ENCODE measurements around the gene ESX1.
A peak's percentile ranks its signal among the peaks of the same experiment; 100 is the strongest.

ESX1 gene

DNA sequence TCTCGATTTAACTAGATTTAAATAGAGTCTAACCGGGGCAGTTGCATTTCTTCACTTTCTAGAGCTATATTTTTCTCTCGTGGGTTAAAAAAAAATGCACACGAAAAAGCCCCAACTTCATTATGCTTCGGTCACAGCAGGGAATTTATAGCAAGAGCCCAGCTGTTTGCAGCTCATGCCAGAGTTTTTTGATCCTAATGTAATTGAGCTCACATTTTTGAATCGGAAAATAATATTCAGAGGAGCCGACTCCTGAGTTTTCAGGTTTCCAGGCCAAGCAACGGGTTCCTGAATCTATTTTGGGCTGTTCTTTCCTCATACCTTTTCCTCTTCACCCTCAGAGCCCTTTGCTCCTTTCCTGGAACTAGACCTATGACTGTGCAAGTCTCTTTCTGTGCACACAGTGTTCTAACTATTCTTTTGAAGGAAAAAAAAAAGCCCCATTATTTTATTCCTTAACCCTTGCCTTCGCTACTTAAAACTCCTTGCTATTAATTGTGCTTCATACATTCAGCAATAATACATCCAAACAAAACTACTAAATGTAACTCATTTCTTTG lies 27.5 kb upstream of the ESX1 start:
- TF ChIP-seq, protein P1, sequence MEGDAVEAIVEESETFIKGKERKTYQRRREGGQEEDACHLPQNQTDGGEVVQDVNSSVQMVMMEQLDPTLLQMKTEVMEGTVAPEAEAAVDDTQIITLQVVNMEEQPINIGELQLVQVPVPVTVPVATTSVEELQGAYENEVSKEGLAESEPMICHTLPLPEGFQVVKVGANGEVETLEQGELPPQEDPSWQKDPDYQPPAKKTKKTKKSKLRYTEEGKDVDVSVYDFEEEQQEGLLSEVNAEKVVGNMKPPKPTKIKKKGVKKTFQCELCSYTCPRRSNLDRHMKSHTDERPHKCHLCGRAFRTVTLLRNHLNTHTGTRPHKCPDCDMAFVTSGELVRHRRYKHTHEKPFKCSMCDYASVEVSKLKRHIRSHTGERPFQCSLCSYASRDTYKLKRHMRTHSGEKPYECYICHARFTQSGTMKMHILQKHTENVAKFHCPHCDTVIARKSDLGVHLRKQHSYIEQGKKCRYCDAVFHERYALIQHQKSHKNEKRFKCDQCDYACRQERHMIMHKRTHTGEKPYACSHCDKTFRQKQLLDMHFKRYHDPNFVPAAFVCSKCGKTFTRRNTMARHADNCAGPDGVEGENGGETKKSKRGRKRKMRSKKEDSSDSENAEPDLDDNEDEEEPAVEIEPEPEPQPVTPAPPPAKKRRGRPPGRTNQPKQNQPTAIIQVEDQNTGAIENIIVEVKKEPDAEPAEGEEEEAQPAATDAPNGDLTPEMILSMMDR (conservative IDR thresholded peaks at IDR 0.05; ENCODE audit: low read depth) = no peak
- ChIA-PET CTCF (interaction anchor here (0.7 kb wide), 1 partner anchor 39 kb away, joined by 3 read pairs; no protein-coding TSS in a partner anchor), POLR2A (ENCODE audit: low non-redundant PET) (no interaction called here)
- DNase-seq (ENCODE audit: low spot score) = no peak
- H3K27ac ChIP-seq = no peak overlapping the region

DNA sequence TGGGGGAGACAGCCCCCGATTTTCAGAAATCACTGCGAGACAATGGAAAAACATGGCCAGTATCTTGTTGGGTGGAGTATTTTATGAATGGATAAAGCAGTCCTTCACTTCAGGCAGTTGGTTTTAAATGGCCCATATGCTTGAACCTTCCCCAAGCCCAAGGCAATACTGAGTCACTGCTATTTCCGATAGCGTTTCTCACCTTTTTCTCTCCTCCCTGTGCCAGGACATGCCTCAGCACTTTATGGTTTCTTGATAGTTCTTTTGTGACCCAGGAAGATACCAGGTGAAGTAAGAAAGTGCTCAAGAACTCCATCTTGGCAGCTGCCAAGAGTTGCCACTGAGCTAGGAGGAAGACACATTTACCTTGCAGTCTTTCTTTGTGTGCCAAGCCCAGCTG lies 26.8 kb upstream of the ESX1 start:
- CTCF ChIA-PET = interaction anchor here (0.7 kb wide), 1 partner anchor 40 kb away, joined by 3 read pairs; no protein-coding TSS in a partner anchor

DNA sequence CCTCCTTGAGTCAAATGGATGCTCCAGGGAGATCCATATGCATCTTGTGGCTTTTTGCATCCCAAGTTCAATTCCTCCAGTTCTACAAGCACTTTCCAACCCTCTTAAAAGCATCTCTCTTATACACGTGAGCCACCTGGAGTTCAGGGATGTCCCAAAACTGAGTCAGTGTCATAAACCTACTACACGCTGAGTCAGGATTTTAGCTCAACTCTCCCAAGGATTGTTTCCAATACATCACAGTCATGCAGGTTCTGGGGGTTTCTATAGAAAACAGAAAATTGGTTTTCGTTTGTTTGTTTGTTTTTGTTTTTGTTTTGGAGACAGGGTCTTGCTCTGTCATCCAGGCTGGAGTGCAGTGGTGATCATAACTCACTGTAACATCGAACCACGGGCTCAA lies 25.9 kb upstream of the ESX1 start:
- ChIA-PET POLR2A (ENCODE audit: low non-redundant PET) (no interaction called here), CTCF (interaction anchor here (0.7 kb wide), 1 partner anchor 85 kb away, joined by 3 read pairs; no protein-coding TSS in a partner anchor)
- DNase-seq (ENCODE audit: low spot score) = no peak
- TF ChIP-seq, protein P1 (conservative IDR thresholded peaks at IDR 0.05; ENCODE audit: low read depth) = no peak
- H3K27ac ChIP-seq = no peak overlapping the region

More for the DNA sequence above, 26.8 kb upstream of the ESX1 start:
- peak; percentile 7 for DNase-seq (ENCODE audit: low spot score)
- no peak overlapping the region for H3K27ac ChIP-seq
- TF ChIP-seq, protein P1 (conservative IDR thresholded peaks at IDR 0.05; ENCODE audit: low read depth) = no peak
- POLR2A ChIA-PET (ENCODE audit: low non-redundant PET) = no interaction called here

DNA sequence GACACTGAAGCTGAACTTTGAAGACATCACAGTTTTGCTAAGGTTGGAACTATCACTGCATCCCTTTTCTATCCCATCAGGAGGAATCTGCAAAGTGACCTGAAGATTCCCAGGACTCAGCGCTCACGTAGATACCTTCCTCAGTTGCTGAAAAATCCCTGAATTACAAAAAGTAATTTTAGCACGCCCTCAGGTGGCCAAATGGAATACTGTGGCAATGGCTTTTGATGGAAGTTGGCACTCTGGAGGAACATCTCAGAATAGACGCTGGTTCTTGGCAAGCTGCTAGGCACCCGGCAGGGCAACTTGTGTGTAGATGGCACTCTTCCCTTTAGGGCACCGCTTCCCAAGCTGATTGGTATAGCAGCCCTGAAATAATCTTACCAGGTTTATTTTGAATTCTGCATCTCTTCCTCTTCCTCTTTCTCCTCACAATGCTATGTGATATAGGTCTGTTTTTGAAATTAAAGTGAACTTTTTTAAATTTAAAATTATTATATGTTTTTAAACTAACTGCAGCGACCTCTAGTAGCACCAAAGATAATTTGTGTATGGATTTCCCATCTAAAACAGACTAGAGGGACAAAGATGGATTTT lies 16.3 kb upstream of the ESX1 start:
- DNase-seq (ENCODE audit: low spot score) = peak; percentile 32
- no peak overlapping the region for H3K27ac ChIP-seq
- ChIA-PET POLR2A (ENCODE audit: low non-redundant PET) (no interaction called here), CTCF (interaction anchor here (0.5 kb wide), 2 partner anchors 158 to 1260 kb away, joined by 3 to 4 read pairs; no protein-coding TSS in a partner anchor)
- TF ChIP-seq, protein P1 (conservative IDR thresholded peaks at IDR 0.05; ENCODE audit: low read depth) = peak; percentile 39; the same call in 1 of the 2 replicates

DNA sequence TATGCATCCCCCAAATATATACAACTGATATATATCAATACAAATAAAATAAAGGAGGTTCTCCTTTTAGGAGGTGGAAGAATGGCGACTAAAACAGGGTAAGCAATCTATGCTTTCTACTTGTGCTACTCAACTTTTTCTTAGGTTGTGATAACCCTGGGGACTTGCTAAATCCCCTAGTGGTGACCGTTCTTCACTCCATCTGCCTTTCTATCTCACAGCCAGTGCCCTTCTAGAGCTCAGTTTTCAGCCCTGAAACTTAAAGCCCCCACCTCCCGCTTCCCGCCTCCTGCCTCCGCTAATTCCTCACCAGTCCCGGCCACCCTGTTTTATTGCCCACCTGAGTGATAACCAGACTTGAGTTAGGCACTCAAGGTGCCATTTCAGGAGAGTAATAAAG lies 15.5 kb upstream of the ESX1 start:
- H3K27ac ChIP-seq = no peak overlapping the region
- TF ChIP-seq, protein P1 (conservative IDR thresholded peaks at IDR 0.05; ENCODE audit: low read depth) = no peak
- no peak for DNase-seq (ENCODE audit: low spot score)
- CTCF ChIA-PET = interaction anchor here (0.5 kb wide), 1 partner anchor 1261 kb away, joined by 4 read pairs; no protein-coding TSS in a partner anchor
- POLR2A ChIA-PET (ENCODE audit: low non-redundant PET) = no interaction called here

DNA sequence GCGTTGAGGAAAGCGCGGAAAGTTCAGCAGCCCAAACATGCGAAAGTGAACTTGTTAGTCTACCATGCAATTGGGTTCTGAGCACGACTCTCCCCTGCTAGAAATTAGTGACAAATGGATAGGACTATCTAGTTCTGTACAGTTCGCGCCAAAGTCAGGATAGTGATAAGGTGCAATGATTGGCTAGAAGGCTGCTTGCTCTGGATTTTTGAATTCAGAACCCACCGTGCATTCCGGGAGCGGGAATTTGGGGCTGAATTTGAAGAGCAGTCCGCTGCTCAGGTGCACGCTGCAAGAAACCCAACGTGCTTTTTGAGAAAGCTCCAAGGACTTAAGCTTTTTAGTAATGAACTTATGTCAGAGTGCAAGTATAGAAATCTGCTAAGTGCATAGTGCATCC lies 732 bp upstream of the ESX1 start:
- no peak for DNase-seq (ENCODE audit: low spot score)
- ChIA-PET POLR2A (ENCODE audit: low non-redundant PET) (no interaction called here), CTCF (no interaction called here)
- TF ChIP-seq, protein P1 (conservative IDR thresholded peaks at IDR 0.05; ENCODE audit: low read depth) = no peak
- no peak overlapping the region for H3K27ac ChIP-seq
